Measurements from ENCODE around the gene PTGR1.

PTGR1 gene

GRCh38 chr9:111531716-111532115, 67.7 kb downstream of the PTGR1 start:
- DNase-seq: no peak

- DNase-seq: no peak
Observed at GRCh38 chr9:111529787-111530186, 69.7 kb downstream of the PTGR1 start.

- DNase-seq: no peak
Observed at GRCh38 chr9:111527347-111527746, 72.1 kb downstream of the PTGR1 start.

GRCh38 chr9:111525056-111525977, 74.1 kb downstream of the PTGR1 start, which contains the start of gene ZNF483:
Gene ZNF483 (plus strand): TSS chr9:111525179. CDS start chr9:111527396, 2,217 bp downstream.
- no peak for DNase-seq

- no peak for DNase-seq
Observed at GRCh38 chr9:111524731-111525055, 74.8 kb downstream of the PTGR1 start.

- no peak for DNase-seq
Observed at GRCh38 chr9:111516061-111516465, 83.4 kb downstream of the PTGR1 start.

GRCh38 chr9:111514967-111515366, 84.5 kb downstream of the PTGR1 start:
- no peak for DNase-seq

All from KG1 (cell line).